Thoracic aorta (tissue), 2 donors: Measurements from ENCODE around the gene MEX3D. TPM values are rescaled to one million over a fixed set of nuclear protein-coding genes. Genes with fewer than 3 reads are reported as not detected.

Source experiments
- ATAC-seq: fragments of 150-250 bp; one replicate; pipeline ENCODE4 v1.8.0; 2017; ENCODE audit warnings: low read depth; ENCODE audit not compliant: insufficient number of reproducible peaks, low FRiP score
- DNase-seq: peaks from one replicate; pipeline ENCODE4 v3.0.0-alpha.2; 2020; ENCODE audit warnings: low spot score
- H3K27ac ChIP-seq, 2 donors: fragments of 200-600 bp; sonication (generic); 1 replicate in 1 of 2; 2 replicates in 1 of 2; pipeline ENCODE4 v1.5.1; 2016; ENCODE audit warnings: mild to moderate bottlenecking in 2 of 2, moderate library complexity in 2 of 2
- H3K27me3 ChIP-seq: fragments of 200-600 bp; sonication (generic); replicated peaks from 2 replicates; pipeline ENCODE4 v1.6.0; 2016; ENCODE audit warnings: mild to moderate bottlenecking; ENCODE audit not compliant: insufficient read depth
- H3K36me3 ChIP-seq: fragments of 200-600 bp; sonication (generic); one replicate; pipeline ENCODE4 v1.5.1; 2016
- H3K4me1 ChIP-seq, 2 donors: fragments of 200-600 bp; sonication (generic); 1 replicate in 1 of 2; 2 replicates in 1 of 2; pipeline versions ENCODE4 v1.5.1 to v1.6.0; 2016; ENCODE audit warnings: low read depth in 2 of 2, mild to moderate bottlenecking in 1 of 2; ENCODE audit not compliant: control insufficient read depth in 1 of 2
- H3K4me3 ChIP-seq: fragments of 200-600 bp; sonication (generic); 2 replicates; pipeline ENCODE4 v1.5.1; 2016; ENCODE audit warnings: mild to moderate bottlenecking
- H3K9me3 ChIP-seq: fragments of 200-600 bp; sonication (generic); 2 replicates; pipeline ENCODE4 v1.5.1; 2016
- CTCF ChIP-seq: fragments of 200-600 bp; sonication (generic); IDR thresholded peaks from one replicate; pipeline ENCODE4 v1.5.1; 2019; ENCODE audit warnings: antibody characterized with exemption
- total RNA-seq, 2 donors: library from RNA; depleted of rRNA; stranded (reverse); fragments of >200 nt; gene quantifications; one replicate each; pipeline versions ENCODE4 v1.1.0 to v1.2.3, GENCODE V29; 2016

The MEX3D gene
- total RNA-seq, 2 donors from 2014 or later: 23.4 to 26.4 TPM

GRCh38 chr19:1609103-1609396 lies 40.9 kb upstream of the MEX3D start:
- no peak for TF ChIP-seq CTCF
- ATAC-seq: no peak
- H3K36me3 ChIP-seq: no peaks in the 10 kb centered on the region
- no peak for DNase-seq
- no peaks in the 10 kb centered on the region for H3K27me3 ChIP-seq
- H3K9me3 ChIP-seq: no peaks in the 10 kb centered on the region
- peaks cover 13 to 17% of the 10 kb centered on the region in 2 donors for H3K4me1 ChIP-seq
- H3K27ac ChIP-seq: no peak overlapping the region
- peak overlapping the region; percentile 46 for H3K4me3 ChIP-seq

DNA sequence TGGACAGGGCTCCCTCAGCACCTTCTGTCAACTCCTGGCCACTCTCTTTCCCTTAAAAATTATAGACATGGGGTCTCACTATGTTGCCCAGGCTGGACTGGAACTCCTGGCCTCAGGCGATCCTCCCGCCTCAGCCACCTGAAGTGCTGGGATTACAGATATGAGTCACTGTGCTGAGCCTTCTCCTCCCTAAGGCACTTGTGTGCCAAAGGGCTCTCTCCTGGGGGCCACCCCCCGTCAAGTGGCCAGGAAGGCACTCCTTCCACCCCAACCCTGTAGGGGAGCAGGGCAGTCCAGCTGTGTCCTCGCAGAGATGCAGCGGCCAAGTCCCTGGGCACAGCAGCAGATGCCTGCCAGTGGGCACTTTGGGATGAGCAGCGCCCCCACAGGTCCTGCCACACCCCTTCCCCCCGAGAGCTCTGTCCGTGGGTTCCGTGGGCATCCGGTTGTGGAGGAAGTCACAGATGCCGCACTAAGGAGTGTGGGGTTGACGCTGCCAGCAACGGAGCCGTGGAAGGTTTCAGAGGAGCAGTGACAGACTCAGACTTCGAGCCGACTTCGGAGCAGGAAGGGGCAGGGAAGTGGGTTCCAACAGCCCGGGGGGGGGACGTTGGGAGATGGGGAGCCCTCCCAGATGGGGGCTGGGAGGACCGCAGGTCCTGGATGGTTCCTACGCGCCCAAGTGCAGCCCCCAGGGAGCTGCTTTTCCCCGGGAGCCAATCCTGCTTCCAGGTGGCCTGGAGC lies 40.4 kb upstream of the MEX3D start:
- TF ChIP-seq CTCF: no peak
- H3K27ac ChIP-seq: no peak overlapping the region

DNA sequence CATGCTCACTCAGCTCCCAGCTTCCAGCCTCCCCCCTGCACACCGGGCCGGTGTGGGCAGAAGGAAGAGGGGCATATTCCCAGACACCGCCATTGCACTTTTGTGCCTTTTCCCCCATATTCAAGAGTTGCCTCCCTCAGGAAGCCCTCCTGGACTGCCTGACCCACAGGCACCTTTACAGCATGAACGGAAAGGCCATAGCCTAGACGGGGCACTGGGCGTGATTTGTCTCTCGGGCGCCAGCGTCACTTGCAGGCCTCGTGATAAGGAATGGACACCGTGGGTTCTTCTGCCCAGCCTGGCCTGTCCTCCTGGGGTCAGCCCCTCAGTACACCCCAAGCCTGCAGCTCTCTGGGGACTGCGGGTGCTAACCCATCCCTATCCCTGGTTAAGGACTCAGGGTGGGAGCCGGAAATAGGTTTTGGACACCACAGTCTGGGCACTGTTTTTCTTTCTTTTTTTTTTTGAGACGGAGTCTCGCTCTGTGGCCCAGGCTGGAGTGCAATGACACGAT lies 38.1 kb upstream of the MEX3D start:
- TF ChIP-seq CTCF: no peak
- Histone ChIP-seq H3K27me3 (no peaks in the 10 kb centered on the region), H3K9me3 (no peaks in the 10 kb centered on the region), H3K36me3 (no peaks in the 10 kb centered on the region), H3K4me3 (peak overlapping the region; percentile 98), H3K4me1 (peaks cover 23 to 33% of the 10 kb centered on the region in 2 donors), H3K27ac (peak overlapping the region; percentile 85 to 91)
- DNase-seq (no peak), ATAC-seq (no peak)

More for the DNA sequence above, 40.4 kb upstream of the MEX3D start:
- Histone ChIP-seq H3K4me1 (peaks cover 19 to 22% of the 10 kb centered on the region in 2 donors), H3K36me3 (no peaks in the 10 kb centered on the region), H3K4me3 (peak overlapping the region; percentile 46), H3K9me3 (no peaks in the 10 kb centered on the region), H3K27me3 (no peaks in the 10 kb centered on the region)
- DNase-seq: no peak
- no peak for ATAC-seq

- Histone ChIP-seq H3K36me3 (no peaks in the 10 kb centered on the region), H3K9me3 (no peaks in the 10 kb centered on the region), H3K27ac (peak within 1 kb of the TSS; percentile 85 to 91), H3K4me1 (peaks cover 23 to 33% of the 10 kb centered on the region in 2 donors), H3K27me3 (no peaks in the 10 kb centered on the region), H3K4me3 (peak within 1 kb of the TSS; percentile 98)
- ATAC-seq (peak; percentile 87), DNase-seq (peak; percentile 90)
- peak; percentile 68 for TF ChIP-seq CTCF
Measured at GRCh38 chr19:1605236-1606137, 37.4 kb upstream of the MEX3D start, which contains the start of gene UQCR11. UQCR11 (minus strand) TSS chr19:1605462; CDS start chr19:1605409, 53 bp downstream.
